OCI-M2 (cell line): Measurements from ENCODE around the gene IKZF4.

Experiments
- DNase-seq: peaks from one replicate; lab custom pipeline; 2025; ENCODE audit not compliant: unreplicated experiment; lab: John Stamatoyannopoulos, UW

IKZF4 gene

GRCh38 chr12:56081393-56082347 is 60.8 kb downstream of the IKZF4 start:
- no peak for DNase-seq

- DNase-seq = no peak
Observed at GRCh38 chr12:56082382-56082781, 61.5 kb downstream of the IKZF4 start.

DNA sequence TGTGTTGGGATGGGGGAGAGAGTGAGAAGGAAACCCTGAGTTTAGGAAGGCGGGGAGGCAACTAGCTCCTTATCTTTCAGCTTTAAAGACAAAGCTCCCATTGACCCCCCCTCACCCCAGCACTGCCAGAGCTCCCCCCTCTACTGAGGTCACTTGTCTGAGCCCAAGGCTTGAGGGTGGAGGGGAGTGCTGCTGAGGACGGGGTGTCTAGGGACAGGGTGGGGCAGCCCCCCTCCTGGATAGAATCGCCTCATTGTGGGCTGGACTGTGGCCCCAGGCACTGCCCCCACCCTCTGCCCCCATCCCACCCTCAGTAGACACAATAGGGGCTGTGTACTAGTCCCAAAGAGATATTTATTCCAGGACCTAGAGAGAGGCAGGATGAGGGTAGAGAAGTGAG is 62.1 kb downstream of the IKZF4 start:
- no peak for DNase-seq

GRCh38 chr12:56084958-56085543 is 64.2 kb downstream of the IKZF4 start:
- no peak for DNase-seq

DNA sequence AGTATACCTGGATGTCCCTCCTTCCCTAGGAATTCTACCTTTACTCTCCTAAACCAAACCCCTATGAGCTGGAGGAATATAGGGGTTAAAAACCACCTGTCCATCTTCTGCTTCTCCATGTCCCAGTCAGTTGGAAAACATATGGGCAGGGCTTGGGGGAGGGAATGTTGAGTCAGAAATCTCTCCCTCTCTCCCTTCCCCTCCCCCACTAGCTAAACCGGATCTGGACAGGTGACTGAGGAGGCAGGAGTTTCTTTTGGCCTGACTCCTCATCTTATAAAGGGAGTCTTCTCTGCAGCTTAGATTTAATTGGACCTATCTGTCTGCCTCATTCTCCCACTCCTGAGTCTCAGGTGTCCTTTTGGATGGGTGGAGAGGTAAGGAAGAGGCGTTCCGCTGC is 65.3 kb downstream of the IKZF4 start:
- DNase-seq = no peak

DNA sequence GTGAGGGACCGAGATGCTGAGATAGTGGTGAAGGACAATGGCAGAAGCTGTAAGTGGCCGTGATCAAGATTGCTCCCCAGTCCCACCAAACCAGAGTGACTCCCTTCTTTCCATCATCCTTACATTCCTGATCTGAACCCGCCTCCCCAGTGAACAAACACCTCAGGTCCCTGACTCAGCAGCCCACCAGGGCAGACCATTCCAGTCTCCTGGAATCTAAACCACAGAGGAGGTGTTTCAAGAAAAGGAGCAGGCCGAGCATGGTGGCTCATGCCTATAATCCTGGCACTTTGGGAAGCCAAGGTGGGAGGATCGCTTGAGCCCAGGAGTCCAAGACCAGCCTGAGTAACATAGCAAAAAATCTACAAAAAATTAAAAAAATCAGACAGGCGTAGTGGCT is 65.8 kb downstream of the IKZF4 start:
- DNase-seq = no peak

DNA sequence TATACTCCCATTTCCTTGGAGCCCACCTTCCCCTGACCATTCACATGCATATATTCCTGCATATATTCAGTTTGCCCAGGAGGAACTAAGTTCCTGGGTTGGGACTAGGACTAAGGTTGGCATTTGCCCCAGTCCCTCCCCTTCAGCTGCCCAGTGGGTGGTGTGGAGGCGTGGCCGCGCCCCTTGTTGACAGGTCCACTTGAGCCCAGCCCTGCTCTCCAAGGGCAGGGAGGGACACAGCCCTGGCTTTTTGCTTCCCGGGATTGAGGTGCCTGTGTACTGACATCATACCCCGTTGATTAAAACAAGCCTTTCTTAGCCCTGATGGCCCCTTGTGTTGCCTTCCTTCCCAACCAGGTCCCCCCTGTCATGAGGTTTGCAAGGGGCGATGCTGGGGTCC is 66.4 kb downstream of the IKZF4 start:
- no peak for DNase-seq
